ENCODE results near the gene BAHCC1.

BAHCC1 gene

DNA sequence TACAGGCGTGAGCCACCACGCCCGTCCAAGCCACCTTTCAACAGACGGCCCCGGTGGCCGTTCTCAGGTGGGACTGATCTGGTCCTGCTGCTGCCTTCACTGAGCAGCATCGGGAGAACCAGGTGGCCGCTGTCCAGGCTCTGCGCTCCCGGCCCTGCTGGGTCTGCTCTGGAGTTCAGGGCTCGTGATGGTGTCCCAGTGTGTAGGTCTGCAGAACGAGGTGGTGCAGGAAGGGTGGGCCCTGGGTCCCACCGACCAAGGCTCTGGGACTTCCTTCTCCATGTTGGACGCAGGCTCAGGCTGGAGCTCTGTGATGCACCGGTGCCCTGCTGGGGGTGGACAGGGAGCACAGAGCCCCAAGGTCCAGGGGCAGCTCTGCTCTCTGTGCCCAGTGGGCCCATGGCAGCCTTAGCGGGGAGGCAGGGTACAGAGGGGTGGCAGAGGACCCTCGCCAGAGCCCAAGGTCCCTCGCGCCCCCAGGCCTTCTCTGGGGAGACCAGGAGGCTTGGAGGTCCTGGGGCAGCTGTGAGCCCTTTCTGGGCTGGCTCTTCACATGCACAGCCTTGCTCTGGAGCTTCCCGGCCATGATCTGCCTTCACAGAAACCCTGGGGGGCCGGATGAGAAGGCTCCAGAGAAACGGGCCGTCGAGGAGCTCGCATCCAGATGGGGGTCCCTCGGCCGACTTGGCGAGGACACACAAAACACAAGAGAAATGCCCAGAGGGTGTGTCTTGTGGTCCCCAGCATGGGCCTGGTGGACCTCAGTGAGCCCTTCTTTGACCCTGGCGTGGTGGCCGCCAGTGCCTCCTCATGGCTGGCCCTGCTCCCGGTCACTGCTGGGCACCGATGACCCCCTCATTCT lies 26.9 kb upstream of the BAHCC1 start:
- no peak for DNase-seq

DNA sequence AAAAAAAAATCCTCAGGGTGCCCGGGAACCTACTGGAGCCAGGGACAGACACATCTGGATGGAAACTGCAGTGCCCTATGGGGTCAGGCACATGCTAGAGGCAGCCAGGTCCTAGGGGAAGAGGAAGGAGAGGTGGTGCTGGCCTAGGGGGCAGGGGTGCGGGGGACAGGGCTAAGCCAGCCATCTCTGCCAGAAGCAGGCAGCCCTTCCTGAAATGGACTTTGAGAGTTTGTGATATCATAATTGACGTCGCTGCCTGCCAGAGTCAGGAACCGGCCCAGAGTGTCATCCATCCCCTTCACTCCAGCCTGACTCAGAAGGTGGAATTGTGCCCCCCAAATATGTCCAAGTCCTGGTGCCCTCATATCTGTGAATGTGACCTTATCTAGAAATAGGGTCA lies 25.0 kb upstream of the BAHCC1 start:
- DNase-seq = no peak

DNA sequence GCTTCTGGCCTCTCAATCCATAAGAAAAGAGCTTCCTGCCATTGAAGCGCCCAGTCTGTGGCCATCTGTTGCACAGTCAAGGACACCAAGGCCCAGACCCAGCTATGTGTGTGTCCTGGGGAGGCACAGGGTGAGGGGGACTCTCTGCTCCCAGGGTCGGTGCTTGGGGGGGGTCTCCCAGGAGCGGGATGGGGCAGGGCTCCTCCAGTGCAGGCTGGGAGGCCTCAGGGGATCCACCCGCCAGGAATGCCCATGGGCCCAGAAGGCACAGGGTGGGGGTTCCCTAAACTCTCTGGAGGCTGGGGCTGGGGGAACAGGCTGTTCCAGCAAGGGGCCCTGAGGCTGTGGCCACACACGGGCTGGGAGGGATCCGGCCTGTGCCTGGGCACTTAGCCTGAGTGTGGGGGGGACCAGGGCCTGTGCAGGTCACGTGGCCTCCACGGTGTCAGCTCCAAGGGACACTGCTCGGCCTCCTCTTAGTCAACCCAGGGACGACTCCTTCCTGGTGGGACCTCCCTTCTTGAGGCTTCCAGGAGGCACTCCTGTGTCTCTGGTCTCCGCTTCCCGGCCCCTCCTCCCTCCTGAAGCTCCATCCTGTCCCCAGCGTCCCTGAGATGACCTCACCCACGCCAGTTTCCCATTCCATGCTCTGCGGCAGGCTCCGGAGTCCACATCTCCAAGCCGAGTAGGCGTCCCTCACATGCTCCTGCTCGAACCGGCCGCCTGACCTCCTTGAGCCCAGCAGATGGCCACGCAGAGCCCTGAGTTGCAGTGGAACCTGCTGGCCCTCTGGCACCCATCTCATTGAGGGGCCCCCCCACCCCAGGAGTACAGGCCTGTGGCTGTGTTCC lies 23.1 kb upstream of the BAHCC1 start:
- DNase-seq = no peak

DNA sequence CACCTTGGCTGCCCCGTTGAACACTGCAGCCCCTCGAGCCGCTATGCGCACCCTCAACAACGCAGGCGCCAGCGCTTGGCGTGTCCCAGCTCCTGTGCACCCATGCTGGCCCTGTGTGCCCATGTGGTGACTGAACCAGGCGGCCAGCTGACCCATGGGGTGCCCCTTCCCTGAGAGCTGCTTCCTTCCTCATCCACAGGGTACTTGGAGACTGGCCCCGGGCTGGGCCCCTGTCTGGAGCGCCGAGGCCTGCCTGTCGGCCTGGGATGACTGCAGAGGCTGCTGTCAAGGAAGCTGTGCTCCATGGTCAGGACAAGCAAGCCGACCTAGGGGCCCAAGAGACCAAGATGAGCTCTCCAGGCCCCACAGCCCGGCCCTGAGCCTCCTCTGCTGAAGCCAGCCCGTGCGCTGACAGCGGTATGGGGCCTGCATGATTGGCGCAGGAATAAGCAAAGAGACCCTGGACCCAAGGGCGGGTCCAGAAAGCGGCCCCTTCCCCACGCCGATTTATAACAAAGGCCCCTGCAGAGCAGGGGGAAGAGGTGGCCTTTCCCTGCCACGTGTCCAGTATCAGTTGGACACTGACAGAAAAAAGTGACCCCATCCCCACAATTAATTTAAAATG lies 21.6 kb upstream of the BAHCC1 start:
- DNase-seq = no peak

DNA sequence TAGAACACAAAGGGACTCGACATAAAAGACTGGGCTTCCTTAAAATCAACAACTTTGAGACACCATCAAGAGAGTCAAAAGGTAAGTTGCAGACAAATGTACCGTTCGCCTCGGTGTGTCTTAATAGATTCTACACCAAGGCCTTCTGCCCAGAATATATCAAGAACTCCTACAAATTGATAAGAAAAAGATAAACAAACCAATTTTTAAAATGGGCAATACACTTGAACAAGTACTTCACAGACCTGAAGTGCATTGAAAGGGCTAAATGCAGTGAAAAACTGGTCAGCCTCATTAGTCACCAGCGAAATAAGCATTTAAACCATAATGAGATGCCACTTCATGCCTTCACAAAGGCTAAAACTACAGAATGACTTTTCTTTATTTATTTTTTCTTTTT lies 20.4 kb upstream of the BAHCC1 start:
- DNase-seq = no peak

DNA sequence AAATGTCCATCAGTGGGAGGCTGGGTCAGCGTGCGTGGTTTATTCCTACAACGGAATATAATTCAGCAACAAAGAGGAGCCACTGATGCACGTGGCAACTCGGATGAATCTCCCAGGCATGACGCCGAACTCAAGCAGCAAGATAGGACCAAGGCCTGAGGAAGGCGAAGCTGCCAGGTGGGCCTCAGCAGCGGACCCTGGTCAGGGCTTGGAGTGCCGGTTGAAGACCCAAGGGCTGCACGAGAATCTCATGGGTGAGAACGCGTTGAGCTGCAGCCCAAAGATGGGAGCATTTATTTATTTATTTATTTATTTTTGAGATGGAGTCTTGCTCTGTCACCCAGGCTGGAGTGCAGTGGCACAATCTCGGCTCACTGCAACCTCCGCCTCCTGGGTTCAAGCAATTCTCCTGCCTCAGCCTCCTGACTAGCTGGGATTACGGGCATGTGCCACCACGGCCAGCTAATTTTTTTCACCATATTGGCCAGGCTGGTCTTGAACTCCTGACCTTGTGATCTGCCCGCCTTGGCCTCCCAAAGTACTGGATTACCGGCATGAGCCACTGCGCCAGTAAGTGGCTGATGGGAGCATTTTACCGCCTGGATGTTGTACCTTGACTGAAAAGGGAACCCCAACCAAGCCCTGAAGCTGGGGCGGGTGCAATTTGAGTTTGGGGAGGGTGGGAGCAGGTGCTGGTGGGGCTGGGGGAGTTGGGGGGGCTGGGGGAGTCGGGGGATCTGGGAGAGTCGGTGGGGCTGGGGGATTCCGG lies 18.1 kb upstream of the BAHCC1 start:
- no peak for DNase-seq

DNA sequence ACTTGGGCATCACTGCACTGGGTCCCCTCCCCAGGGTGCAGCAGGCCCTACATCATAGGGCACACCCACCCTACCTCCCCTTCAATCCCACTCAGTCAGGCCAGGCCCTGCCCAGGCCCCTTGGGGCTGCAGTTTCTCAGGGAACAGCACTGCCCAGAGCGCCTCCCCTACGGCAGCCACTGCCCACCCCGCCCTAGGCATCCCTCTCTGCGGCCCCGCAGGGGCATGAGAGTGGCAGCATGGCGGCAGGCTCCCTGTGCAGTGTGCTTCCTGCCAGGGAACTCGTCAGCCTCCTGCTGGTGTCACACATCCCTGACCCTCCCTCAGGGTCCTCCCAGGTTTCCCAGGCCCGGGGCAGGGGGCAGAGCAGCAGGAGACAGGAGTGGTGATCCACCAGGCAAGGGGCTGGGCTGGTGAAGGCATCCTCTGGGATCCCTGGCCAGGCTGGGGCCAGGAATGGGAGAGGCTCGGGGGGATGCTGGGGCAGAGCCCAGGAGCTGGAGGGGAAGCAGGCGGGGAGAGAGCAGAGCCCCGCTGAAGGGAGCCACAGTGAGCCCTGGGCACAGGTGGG lies 16.2 kb upstream of the BAHCC1 start:
- no peak for DNase-seq

DNA sequence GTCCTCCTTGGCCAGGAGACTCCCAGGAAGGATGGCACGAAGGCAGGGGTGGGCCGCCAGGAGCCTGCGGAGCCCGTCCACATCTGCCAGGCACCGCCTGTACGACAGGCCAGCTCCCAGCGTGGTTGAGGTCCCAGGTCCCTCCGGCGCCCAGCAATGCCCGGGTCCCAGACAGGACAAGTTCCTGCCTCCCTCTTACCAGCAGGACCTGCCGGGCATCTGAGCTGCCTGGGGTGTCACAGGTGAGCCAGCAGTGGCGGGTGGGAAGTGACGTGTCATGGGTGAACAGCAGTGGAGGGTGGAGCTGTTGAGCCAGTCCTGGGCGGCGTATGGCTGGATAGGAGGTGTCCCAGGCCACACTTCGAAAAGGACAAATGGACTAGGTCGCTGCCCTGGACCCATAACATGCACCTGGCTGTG lies 15.7 kb upstream of the BAHCC1 start:
- no peak for DNase-seq

DNA sequence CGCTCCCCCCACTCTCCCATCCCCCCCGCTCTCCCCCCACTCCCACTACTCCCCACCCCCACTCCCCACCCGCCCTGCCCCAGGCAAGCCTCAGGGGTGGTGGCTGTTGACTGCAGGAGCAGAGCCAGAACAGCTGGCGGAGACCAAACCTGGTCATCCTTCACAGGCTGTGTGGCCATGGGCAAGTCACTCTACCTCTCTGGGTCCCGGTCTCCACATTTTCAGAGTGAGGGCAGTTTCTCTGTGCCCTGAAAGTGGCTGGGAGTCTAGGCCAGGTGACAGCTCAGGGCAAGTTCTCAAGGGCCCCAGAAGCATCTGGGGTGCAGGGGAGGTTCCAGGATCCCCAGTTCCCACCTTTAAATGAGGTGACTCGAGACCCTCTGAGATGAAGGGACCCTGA lies 15.1 kb upstream of the BAHCC1 start:
- DNase-seq = no peak

DNA sequence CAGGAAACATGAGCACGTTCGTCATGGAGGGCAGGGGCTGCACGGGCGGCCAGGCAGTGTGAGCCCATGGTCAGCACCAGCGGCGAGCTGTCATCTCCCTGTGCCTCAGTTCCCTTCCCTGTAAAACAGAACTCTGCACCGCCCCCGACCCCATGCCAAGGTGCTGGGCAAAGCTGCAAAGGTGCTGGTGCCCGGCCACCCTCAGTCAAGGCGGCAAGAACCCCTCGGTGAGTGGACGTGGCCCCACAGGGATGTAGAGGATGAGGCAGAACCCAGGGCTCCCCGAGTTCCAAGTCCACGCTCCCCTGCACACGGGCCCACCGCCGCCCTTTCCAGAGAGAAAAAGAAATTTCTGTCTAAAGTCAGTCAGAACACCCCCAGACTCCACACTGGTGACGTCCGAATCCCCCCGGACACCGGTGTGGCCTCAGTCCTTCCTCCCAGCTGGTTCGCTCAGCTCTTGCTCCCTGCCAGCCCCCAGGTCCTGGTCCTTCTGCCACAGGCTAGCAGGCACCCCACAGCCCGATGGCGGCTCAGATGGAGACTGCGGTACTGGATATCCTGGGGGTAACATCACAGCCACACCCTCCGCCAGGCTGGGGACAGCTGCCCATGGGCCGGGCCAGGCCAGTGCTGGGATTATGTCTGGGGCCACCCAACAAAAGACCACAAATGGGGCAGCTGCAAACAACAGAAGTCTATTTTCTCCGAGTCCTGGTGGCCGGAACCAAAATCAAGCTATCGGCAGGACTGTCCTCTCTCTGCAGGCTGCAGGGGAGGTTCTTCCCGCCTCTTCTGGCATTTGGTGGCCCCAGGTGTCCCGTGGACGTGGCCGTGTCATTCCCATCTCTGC lies 14.4 kb upstream of the BAHCC1 start:
- DNase-seq = no peak

DNA sequence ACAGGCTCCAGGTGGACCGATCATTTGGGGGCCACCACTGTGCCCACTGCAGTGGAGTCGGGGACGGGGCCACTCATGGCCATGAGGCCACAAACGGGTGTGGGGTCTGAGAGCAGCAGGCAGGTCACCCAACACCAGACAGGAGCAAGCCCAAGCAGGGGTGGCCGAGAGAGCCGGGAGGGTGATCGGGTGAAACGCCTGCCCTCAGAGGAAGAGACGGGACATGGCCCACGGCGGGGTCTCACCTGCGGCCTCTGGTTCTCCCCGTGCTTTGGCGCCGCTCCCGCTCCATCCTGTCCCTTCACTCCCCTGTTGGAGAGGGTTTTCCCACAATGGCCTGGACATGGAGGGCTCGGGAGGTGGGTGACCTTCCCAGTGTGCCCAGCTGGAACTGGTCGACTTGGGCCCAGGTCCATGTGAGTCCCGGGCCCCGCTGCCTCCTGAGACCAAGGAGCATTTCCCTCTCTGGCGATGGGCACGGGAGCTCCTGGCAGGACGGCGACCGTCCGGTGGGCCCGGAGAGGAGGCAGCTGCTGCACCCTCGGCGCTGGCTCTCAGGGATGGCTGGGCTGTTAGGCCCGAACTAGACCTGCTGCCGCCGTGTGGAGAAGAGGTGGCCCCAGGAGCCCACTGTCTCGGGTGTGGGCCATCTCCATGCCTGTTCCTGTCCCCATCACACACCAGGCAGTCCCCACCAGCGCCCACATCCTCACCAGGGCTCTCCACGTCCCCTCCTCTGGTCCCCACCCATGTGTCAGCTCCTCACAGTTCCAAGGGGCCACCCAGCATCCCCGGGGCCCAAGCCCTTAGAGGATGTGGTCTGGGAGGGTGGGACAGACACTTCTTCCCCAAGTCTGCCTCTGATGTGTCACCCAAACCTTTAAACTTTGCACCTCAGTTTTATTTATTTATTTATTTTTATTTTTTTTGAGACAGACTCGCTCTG lies 13.4 kb upstream of the BAHCC1 start:
- DNase-seq = no peak

DNA sequence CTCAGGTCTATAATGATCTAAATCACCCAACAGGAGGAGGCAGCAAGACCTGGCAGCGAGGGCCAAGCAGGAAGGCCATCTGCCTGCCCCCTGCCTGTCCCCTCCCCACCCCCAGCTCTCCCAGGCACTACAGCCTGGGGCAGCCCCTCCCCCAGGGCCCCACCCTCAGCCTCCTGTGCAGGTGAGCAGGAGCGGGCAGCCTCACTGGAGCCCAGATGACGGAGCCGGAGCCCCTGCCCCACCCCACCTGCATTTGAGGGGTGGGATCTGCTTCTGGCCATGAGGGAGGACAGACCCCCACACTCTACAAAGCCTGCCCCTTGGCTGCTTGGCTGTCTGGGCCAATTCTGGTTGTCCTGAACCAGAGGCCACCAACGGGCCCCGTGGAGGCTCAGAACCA lies 12.4 kb upstream of the BAHCC1 start:
- DNase-seq = no peak

DNA sequence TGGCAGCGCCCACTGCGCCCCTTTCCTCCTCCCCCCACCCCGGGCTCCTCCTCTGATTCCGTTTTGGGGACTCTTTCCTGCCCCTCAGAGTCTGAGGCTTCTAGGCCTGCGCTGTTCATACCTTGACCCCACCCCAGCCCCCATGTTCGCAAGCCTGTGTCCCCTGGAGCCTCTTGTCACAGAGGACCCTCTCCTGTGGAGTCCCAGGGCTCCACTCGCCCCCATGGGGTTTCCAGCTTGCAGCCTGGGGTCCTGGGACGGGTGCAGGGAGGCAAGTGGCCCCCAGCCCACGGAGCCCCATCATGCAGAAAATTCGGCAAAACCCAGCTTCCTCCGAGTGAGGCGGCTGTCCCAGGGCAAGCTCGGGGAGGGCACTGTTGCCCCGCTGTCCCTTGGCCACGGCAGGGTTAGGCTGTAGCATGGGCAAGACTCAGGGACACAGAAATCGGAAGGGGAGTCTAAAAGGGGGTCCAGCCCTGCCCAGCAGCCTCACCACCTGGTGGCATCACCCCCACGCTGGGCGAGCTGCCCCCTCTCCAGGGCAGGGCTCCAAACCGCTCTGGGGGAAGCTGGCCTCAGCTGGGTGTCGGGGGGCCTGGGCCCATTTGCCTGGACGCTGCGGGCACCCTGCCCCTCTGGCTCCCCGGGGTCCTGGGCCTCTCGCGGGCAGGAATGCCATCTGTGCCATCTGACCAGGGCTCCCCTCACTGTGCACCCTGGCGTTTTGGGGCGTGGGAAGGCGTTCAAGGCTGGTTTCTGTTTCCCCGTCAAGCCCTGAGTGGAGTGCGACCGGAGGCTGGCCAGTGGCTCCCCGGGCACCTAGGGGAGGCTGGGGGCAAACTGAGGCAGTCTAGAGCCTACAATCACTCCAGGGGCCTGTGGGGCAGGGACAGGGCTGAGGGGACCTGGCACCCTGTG lies 11.5 kb upstream of the BAHCC1 start:
- DNase-seq = no peak

DNA sequence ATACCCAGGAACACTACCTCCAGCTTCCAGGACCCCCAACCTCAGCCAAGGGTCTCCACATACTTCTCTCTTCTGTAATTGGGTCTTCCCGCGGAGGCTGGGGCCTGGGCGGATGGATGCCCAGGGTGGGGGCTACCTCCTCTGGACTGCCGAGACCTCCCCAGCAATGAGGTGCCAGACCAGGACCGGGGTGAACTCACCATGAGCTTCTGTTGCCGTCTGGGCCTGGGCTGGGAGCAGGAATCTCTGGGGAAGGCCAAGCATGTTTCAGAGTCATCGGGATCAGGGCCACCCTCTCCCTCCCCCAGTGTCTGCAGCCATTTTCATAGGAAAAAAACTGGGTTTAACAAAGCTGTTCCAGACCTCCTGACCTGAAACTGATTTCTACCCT lies 10.3 kb upstream of the BAHCC1 start:
- no peak for DNase-seq

DNA sequence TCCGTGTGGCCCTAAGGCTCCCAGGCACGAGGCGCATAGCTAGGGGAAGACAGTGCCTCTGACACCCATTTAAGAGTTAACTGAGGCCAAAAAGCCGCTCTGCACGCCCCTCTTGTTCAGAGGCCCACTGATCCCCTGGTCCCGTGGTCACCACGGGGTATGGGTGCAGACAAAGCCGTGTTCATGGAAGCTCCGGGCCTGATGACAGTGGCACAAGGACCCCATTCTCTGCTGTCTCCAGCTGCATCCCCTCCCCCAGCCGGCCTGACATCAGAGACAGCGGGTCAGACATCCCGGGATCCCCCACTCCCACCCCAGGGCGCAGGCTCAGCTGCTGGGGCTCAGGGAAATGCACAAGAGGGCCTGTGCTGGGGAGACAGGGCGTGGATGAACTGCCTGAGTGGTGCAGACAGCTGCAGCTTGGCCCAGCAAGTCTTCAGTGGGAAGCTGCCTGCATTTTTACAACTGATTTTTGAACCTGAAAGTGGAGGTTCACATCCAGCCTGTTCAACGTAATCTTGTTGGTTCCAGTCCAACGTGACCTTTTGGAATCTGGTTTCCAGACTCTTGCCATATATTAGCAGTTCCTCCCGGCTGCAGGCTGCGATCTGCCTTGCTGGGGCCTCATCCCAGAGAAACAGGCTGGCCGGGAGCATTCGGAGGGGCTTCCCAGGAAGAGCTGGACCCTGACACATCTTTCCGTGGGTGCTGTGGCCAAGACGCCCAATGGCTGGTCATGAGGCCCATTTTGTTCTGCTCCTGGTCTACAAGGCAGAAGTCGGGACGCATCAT lies 9.7 kb upstream of the BAHCC1 start:
- DNase-seq = no peak

DNA sequence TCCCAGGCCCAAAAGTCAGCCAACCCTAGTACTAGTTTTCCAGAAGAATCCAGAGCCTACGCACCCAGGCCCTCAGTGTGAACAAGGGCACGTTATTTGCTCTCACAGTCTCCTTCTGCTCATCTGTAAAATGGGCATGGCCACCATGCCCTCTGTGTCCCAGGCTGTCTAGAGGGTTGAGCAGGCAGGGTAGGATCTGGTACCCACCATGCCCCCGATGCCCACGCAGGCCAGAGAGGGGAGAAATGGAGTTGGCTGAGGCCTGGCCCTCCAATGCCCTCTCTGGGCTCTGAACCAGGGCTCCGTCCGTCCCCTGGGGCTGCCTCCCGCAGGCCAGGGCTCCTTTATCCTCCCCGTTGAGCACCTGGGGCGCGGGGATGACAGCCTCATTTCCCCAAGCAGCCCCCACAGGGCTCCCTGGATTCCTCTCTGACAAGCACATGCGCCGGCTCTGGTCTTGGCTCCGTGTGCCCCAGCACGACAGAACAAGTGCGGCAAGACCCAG lies 9.1 kb upstream of the BAHCC1 start:
- DNase-seq = no peak

DNA sequence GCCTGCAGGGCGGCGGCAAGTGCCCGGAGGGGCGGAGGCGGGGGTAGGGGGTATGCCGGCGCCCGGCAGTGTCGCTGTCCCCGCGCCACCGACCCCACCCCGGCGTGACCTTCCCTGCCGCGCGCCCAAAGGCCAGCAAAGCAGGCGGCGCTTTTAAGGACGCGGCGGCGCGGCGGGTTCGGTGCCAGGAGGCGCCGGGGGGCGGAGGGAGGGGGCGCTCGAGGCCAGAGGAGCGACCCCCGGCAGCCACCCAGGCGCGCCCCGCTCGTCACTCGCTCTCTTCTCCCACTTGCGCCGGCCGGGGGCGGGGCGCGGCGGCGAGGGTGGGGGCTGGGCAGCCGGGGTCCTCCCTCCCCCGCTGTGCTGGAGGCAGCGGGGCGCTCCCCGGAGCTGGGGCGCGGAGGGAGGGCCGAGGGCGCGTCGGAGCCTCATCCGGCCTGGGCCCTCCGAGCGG lies 8.6 kb upstream of the BAHCC1 start:
- no peak for DNase-seq

Data from cerebellar nuclear complex (tissue), 1 donor.